ENCODE measurements around the gene PCGF1. TPM values are rescaled to one million over a fixed set of nuclear protein-coding genes. Genes with fewer than 3 reads are reported as not detected.

The PCGF1 gene
- polyA plus RNA-seq, 6 donors from 2014 or later: 8.9 to 17.0 (median 14.1) TPM

- DNase-seq (no peak), ATAC-seq (ENCODE audit: low read depth in 2 of 2) (no peak)
- no peak overlapping the region for H3K27ac Mint-ChIP-seq
- no peak overlapping the region for H3K4me3 Mint-ChIP-seq
- peaks cover 42 to 50% (median 50%) of the 10 kb centered on the region in 3 donors for H3K27me3 Mint-ChIP-seq
- peaks cover 12 to 23% of the 10 kb centered on the region in 2 donors for H3K36me3 Mint-ChIP-seq
- peaks cover 14 to 19% (median 15%) of the 10 kb centered on the region in 3 donors for H3K4me1 Mint-ChIP-seq
- no peaks in the 10 kb centered on the region for H3K9me3 Mint-ChIP-seq
These were observed 15.0 kb upstream of the PCGF1 start for GRCh38 chr2:74522516-74522915.

- peaks cover 0 to 3% of the 10 kb centered on the region in 2 donors for H3K36me3 Mint-ChIP-seq
- H3K9me3 Mint-ChIP-seq: no peaks in the 10 kb centered on the region
- no peak for ATAC-seq (ENCODE audit: low read depth in 2 of 2)
- DNase-seq: no peak
- H3K4me3 Mint-ChIP-seq: peak overlapping the region; percentile 70 to 91 (median 86)
- no peak overlapping the region for H3K27ac Mint-ChIP-seq
- H3K4me1 Mint-ChIP-seq: peaks cover 13 to 27% (median 25%) of the 10 kb centered on the region in 3 donors
- peaks cover 69 to 93% (median 80%) of the 10 kb centered on the region in 3 donors for H3K27me3 Mint-ChIP-seq
These were observed 9.2 kb upstream of the PCGF1 start for GRCh38 chr2:74516650-74517049.

- H3K36me3 Mint-ChIP-seq: no peaks in the 10 kb centered on the region
- H3K27me3 Mint-ChIP-seq: peaks cover 71 to 93% (median 80%) of the 10 kb centered on the region in 3 donors
- H3K9me3 Mint-ChIP-seq: no peaks in the 10 kb centered on the region
- DNase-seq (peak; percentile 64), ATAC-seq (ENCODE audit: low read depth in 2 of 2) (peak; percentile 77 to 79)
- peaks cover 13 to 27% (median 25%) of the 10 kb centered on the region in 3 donors for H3K4me1 Mint-ChIP-seq
- no peak overlapping the region for H3K27ac Mint-ChIP-seq
- H3K4me3 Mint-ChIP-seq: peak overlapping the region; percentile 70 to 91 (median 86)
These were observed 8.6 kb upstream of the PCGF1 start for GRCh38 chr2:74515981-74516633.

GRCh38 chr2:74515271-74515980 is 7.9 kb upstream of the PCGF1 start:
- peaks cover 13 to 27% (median 25%) of the 10 kb centered on the region in 3 donors for H3K4me1 Mint-ChIP-seq
- peak overlapping the region; percentile 59 to 89 (median 79) for H3K4me3 Mint-ChIP-seq
- H3K27me3 Mint-ChIP-seq: peaks cover 70 to 91% (median 79%) of the 10 kb centered on the region in 3 donors
- ATAC-seq (ENCODE audit: low read depth in 2 of 2) (peak; percentile 17 to 21), DNase-seq (no peak)
- no peaks in the 10 kb centered on the region for H3K36me3 Mint-ChIP-seq
- H3K9me3 Mint-ChIP-seq: no peaks in the 10 kb centered on the region
- H3K27ac Mint-ChIP-seq: peak overlapping the region in 1 of 6 donors; percentile 92

GRCh38 chr2:74514368-74515270 is 7.1 kb upstream of the PCGF1 start, which contains the start of gene TLX2:
TLX2 (plus strand) TSS chr2:74514450; CDS start chr2:74514807, 357 bp downstream.
- peak within 1 kb of the TSS; percentile 59 to 89 (median 79) for H3K4me3 Mint-ChIP-seq
- peaks cover 64 to 89% (median 78%) of the 10 kb centered on the region in 3 donors for H3K27me3 Mint-ChIP-seq
- peaks cover 13 to 27% (median 25%) of the 10 kb centered on the region in 3 donors for H3K4me1 Mint-ChIP-seq
- peak within 1 kb of the TSS in 2 of 6 donors; percentile 33 to 92 for H3K27ac Mint-ChIP-seq
- no peaks in the 10 kb centered on the region for H3K36me3 Mint-ChIP-seq
- ATAC-seq (ENCODE audit: low read depth in 2 of 2): peak; percentile 22 to 28
- peaks cover 0 to 3% (median 0%) of the 10 kb centered on the region in 7 donors for H3K9me3 Mint-ChIP-seq
- peak; percentile 24 for DNase-seq

GRCh38 chr2:74513605-74514367 is 6.3 kb upstream of the PCGF1 start:
- Mint-ChIP-seq H3K4me3 (peak overlapping the region; percentile 12 to 63 (median 42)), H3K4me1 (peaks cover 13 to 27% (median 26%) of the 10 kb centered on the region in 3 donors), H3K9me3 (peaks cover 0 to 3% (median 0%) of the 10 kb centered on the region in 7 donors), H3K36me3 (no peaks in the 10 kb centered on the region), H3K27me3 (peaks cover 57 to 83% (median 72%) of the 10 kb centered on the region in 3 donors), H3K27ac (peak overlapping the region in 2 of 6 donors; percentile 33 to 80)
- no peak for DNase-seq
- no peak for ATAC-seq (ENCODE audit: low read depth in 2 of 2)

- DNase-seq (no peak), ATAC-seq (ENCODE audit: low read depth in 2 of 2) (no peak)
- Mint-ChIP-seq H3K4me1 (peaks cover 19 to 35% (median 34%) of the 10 kb centered on the region in 3 donors), H3K36me3 (no peaks in the 10 kb centered on the region), H3K9me3 (peaks cover 0 to 3% (median 0%) of the 10 kb centered on the region in 7 donors), H3K27me3 (peaks cover 49 to 75% (median 64%) of the 10 kb centered on the region in 3 donors), H3K27ac (peak overlapping the region in 2 of 6 donors; percentile 33 to 80), H3K4me3 (peak overlapping the region in 5 of 8 donors; percentile 10 to 66 (median 49))
These were observed 5.5 kb upstream of the PCGF1 start for GRCh38 chr2:74512744-74513604.

GRCh38 chr2:74511104-74511989 is 3.9 kb upstream of the PCGF1 start:
- H3K9me3 Mint-ChIP-seq: peaks cover 0 to 3% (median 0%) of the 10 kb centered on the region in 7 donors
- no peak overlapping the region for H3K27ac Mint-ChIP-seq
- H3K4me3 Mint-ChIP-seq: peak overlapping the region in 1 of 8 donors; percentile 52
- H3K27me3 Mint-ChIP-seq: peaks cover 34 to 59% (median 48%) of the 10 kb centered on the region in 3 donors
- H3K4me1 Mint-ChIP-seq: peaks cover 25 to 34% (median 34%) of the 10 kb centered on the region in 3 donors
- DNase-seq (no peak), ATAC-seq (ENCODE audit: low read depth in 2 of 2) (no peak)
- H3K36me3 Mint-ChIP-seq: peaks cover 0 to 5% of the 10 kb centered on the region in 2 donors

- no peak overlapping the region for H3K27ac Mint-ChIP-seq
- H3K36me3 Mint-ChIP-seq: peaks cover under 1 to 13% of the 10 kb centered on the region in 2 donors
- peak overlapping the region in 1 of 8 donors; percentile 30 for H3K4me3 Mint-ChIP-seq
- DNase-seq: no peak
- peaks cover 23 to 29% (median 27%) of the 10 kb centered on the region in 3 donors for H3K4me1 Mint-ChIP-seq
- H3K27me3 Mint-ChIP-seq: peaks cover 29 to 50% (median 42%) of the 10 kb centered on the region in 3 donors
- no peak for ATAC-seq (ENCODE audit: low read depth in 2 of 2)
- peaks cover 0 to 3% (median 0%) of the 10 kb centered on the region in 7 donors for H3K9me3 Mint-ChIP-seq
These were observed 2.8 kb upstream of the PCGF1 start for GRCh38 chr2:74510272-74510671.

- ATAC-seq (ENCODE audit: low read depth in 2 of 2) (peak; percentile 6), DNase-seq (no peak)
These were observed 528 bp upstream of the PCGF1 start for GRCh38 chr2:74507926-74508520.

More at GRCh38 chr2:74507926-74508520, 528 bp upstream of the PCGF1 start:
- Mint-ChIP-seq H3K27me3 (peaks cover 40 to 56% (median 49%) of the 10 kb centered on the region in 3 donors), H3K27ac (peak overlapping the region; percentile 97 to 100 (median 100)), H3K4me1 (peaks cover 33 to 47% (median 41%) of the 10 kb centered on the region in 3 donors), H3K36me3 (peaks cover 12 to 26% of the 10 kb centered on the region in 2 donors), H3K9me3 (peaks cover 0 to 3% (median 0%) of the 10 kb centered on the region in 7 donors), H3K4me3 (peak overlapping the region; percentile 92 to 100 (median 100))

Data from naive B cell (primary cell).